ENCODE results near the gene PPP1CA.
A peak's percentile ranks its signal among the peaks of the same experiment; 100 is the strongest.

The PPP1CA gene

DNA sequence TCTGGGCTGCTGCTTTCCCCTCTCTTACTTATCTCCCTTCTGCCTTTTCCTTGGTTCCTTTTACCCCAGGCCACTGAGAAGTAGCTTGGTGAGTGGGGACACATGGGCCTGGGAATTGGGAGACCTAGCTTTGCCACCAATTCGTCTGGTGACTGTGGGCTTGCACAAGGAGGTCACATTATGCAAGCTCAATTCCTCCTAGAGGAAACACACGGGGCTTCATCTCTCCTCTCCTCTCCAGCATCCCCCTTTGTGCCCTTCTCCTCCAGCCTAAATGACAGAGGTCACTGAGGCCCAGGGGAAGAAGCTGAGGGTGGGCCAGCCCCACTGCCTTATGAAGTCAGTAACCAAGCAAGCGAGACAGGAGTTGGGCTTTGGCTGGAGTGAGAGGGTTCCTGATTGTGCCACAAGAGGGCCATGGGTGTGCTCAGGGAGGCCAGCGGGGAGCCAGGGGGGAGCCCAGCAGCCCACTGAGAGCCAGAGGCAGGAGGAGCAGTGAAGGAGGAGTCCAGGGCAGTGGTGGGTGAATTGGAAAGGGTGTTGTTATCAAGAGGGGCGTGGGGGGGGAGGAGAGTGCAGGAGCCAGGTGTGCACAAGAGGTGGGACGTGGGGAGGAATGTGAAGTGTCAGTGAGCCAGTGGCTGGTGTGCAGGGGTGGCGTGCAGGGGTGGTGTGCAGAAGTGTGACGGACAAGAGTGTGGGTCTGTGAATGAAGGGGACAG is 30.3 kb downstream of the PPP1CA start:
- DNase-seq = no peak

DNA sequence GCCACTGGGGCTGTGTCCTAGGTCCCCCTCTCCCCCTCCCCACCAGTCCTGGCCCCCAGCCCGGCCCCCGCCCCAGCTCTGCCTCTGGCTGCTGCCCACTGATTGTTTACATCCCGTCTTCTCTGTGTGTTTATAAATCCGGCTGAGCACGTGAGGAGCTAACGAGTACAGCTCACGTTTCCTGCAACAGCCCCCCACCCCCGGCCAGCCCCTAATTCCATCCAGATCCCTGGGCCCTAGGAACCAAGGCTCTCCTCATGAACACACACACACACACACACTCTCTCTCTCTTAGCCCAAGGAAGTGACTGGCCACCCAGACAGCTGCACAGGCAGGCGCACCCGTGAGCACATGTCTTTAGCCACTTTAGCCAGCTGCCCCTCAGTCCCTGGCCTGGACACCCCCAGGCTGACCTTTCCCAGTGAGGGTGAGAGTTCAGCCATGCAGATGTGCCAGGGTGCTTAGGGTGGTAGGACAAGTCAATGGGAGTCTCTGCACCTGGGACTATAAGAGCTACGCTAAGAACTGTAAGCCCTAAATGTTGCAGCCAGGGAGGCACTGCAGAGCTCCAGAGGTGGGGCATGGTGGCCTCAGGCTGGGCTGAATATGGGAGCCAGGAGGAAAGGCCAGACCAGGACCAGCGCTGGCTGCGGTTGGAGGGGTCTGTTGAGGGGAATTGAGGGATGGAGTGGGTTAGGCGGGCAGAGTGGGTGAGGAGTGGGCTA is 31.1 kb downstream of the PPP1CA start:
- DNase-seq = no peak

DNA sequence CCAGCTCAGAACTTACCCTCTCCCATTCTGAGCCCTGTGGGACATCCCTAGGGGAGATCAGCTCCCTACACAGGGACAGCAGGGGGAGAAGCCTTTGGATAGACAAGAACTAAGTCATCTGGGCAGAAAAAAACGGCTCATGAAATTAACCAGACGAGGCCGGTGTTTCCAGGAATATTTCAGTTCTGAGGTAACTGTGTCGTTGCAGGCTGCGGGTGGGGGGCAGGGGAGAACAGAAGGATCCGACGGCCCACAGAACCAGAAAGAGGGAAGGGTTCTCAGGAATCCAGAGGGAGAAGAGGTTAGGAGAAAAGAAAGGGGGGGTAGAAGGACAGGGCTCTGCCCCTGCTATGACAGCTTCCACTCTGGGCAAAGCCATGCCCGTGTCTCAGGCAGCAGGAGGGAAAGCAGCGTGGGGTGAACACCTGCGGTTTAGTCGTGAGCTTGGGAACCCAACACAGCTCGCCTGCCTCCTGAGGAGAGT is 31.8 kb downstream of the PPP1CA start:
- DNase-seq = no peak

DNA sequence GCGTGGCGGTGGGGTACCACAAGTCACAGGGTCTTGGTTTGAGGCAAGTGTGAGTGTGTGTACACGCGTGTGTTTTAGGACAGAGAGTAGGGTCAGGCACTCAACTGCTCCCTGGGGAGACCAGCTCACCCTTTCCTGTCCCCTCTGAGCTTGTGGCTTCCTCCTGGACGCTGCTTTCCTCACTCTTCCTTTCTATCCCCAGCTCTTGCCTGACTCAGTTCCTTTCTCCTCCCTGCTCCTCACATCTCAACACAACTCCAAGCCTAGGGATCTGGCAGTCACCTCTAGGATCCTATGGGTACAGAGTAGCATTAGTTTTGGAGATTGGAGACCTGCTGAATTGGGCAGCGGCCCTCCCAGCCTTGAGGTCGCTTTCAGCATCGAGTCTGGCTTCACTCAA is 32.4 kb downstream of the PPP1CA start:
- DNase-seq = no peak

DNA sequence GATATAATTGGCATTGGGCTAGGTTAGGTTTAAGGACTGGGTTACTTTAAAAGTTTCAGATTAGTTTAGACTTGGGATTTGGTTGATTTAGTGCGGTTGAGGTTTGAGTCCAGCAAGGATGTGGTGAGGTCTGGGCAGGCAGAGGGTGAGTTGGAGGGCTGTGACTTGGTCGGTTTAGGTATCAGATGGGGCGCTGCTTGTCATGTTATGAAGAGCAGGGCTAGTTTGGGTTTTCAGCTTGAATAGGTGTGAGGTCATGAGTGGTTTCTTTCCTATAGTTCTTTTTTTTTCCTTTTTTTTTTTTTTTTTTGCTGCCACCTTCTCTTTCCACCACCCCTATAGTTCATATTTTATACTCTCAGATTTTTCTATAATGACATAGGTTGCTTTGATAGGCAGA is 33.0 kb downstream of the PPP1CA start:
- DNase-seq = no peak

DNA sequence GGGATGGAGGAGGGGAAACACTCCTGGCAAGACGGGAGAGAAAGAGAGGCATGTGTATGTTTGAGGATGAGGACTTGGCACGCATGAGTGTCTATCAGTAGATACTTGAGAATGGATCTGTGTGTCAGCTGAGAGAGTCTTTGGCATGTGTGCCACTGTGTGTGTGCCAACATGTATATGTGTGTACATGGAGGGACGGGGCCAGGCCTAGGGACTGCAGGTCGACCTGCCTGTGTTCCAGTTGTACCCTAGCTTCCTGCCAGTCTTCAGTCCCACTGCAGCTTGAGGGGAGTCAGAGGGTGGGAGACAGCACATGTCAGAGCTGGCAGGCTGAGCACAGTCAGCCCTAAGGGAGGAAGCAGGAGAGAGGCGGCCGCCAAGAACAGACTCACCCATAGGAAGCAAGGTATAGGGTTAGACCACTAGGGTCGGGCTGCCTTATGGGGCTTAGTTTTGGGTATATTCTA is 33.9 kb downstream of the PPP1CA start:
- no peak for DNase-seq

DNA sequence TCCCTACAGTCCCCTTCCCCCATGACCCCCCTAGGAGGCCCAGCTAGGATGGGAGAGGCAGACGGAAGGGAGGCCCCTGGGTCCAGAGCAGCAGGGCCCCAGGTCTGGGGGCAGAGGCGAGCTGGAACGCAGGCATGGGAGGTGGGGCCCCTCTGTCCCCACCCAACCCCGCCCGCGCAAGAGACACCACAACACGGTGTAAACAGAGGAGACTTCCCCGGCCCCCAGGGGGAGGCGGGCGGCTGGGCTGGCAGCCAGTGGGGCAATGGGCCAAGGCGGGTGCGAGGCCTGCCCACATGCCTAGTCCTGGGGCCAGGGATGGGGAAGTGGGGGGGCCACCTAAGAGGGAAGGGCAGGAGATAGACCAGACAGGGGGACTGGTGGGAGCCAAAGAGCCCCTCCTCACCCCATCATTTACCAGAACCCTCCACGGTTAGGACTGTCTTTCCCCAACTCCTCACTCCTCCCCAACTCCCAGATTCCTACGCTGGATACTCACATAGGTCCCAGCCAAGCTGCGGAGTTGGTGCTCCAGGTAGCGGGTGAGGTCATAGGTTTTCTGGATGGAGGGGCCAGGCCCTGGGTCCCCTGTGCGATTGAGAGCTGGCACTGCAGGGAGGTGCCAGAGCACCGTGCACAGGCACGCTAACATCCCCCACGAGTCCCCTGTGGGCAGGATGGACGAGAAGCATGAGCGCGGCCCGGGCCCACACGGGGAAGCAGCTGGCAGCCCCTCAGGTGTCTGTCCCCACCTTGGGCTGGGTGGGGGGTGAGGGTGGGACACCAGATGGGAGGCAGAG is 34.5 kb downstream of the PPP1CA start:
- no peak for DNase-seq

DNA sequence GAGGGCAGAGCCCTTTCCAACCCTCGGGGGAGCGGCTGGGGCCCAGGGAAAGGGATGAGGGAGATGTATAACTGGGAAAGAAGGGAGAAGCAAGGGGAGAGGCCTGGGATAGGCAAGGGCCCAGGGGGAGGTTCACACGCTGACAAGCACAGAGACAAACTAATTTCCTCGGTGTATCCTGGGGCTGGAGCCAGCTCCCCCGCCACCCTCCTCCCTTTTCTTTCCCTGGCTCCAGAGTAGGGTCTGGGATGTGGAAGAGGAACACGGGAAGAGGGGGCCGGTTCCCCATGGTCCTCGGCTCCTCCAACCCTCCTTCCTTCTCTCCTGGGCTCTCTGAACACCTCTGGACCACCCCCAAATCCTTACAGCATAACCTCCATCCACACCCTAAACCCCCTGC is 35.1 kb downstream of the PPP1CA start:
- no peak for DNase-seq

DNA sequence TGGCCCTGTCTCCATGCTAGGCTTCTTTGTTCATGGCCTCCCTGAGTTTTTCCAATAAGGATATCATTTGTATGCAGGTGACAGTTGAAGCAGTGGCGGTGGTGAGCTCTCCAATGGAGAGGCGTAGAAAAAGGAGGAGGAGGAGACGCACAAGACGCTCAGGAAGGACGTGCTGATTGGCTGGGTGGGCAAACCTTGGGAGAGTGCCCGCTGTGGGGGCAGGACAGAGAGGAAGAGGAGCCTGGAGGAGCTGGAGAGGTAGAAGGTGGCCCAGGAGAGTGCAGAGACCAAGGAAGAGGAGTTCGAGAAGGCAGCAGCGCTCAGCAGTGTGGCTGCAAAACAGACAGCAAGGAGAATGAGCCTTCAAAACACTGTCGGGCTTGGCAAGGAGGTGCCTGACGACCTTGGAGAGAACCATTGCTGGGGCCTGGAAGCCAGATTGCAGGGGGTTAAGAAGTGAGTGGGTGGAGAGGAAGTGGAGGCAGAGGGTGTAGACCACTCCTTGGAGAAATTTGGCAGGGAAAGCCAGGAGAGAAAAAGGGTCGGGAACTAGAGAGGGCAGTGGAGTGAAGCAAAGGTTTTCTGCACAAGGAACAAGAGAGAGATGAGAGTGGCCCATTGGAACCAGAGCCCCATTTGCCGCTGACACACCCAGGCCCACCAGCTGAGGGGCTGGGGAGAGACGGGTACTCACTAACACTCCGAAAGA is 35.8 kb downstream of the PPP1CA start:
- DNase-seq = peak in 1 of 51 donors; percentile 23

DNA sequence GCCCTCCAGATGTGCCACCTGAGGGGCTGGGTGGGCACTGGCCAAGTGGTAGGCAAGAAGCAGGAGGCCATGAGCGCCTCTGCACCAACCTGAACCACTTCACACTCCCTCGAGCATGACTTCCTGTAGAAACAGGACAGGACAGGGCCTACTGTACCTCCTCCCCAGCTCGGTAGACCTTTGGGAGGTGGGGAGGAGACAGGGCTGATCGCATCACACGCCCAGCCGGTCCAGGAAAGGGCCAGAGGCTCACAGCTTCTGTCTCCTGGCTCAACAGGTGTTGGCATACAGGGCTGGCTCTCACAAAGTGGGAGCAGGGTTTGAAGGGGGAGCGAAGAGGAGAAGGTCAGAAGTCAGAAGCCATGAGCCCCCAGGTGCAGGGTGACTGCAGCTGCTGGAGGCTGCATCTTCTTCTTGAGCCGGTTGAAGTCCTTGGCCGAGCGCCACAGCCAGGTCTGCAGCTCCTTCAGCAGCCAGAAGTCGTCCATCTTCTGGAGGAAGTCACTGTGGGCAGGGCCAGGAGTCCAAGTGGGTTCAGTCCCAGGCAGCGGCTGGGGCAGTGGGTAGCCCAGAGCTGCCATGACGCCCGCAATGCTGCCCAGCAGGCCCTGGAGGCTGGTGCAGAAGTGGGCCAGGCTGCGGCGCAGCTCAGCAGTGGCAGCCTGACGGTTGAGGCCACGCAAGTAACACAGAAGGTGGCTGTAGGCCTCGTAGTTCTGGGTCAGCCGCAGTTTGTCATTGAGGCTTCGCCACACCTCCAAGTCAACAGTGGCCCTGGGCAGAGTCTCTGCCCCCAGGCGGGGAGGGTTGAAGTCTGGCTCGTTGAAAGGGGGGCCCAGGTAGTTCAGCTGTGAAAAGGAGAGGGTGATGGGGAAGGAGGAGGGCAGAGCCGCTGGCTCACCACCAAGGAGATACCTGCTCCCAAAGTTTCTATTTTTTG is 36.6 kb downstream of the PPP1CA start:
- no peak for DNase-seq

DNA sequence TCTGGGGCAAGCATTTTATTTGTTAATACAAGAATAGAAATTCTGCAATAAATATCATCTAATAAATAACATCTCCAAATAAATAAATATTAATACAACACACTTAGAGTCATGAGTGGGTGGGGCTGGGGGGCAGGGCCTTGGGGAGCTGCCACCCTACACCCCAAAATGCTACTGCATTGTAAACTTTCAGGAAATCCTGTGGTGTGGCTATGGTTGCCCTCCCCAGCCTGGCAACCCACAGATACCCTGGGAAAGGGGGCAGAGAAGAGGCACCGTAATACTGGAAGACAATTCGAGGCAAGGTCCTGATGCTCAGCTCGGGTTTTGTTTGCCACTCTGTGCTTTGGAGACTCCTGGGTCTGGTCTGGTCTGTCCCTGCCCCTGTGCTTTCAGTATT is 37.5 kb downstream of the PPP1CA start:
- no peak for DNase-seq

DNA sequence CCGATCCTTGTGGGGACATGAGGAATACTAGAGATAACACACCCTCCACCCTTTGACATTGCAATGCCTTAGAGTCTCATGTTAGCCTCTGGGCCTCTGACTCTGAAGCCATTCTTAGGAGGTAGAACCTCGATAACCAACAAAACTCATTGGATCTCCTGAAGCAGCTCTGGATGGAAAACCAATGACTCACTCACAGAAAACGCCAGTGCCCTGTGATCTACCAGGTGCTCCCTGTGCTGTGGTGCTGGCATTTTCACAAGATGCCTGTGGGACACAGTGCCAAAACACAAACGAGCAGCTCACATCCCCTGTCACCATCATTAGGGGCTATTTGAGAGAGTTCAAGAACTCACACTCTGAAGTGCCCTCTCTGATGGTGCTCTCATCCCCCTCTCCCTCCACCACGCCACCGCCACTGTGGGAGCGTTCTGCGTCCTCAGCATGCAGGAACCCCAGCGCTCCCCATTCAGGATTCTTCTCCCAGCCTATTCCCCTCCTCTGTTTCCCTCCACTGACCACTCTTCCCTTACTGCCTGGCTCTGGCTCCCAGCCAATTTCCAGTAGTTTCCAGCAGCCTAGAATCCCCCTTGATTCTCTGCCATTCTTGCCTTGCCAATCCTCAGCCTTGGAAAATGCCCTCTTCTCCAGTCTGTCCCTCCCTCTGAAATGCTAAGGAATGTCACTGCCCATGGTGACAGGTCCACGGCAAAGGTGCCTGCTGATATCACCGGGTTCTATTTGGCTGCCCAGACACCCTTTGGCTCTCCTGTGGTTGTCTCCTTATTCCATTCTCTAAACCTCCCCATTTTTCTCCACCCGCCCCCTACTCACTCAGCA is 43.6 kb downstream of the PPP1CA start:
- DNase-seq = no peak

DNA sequence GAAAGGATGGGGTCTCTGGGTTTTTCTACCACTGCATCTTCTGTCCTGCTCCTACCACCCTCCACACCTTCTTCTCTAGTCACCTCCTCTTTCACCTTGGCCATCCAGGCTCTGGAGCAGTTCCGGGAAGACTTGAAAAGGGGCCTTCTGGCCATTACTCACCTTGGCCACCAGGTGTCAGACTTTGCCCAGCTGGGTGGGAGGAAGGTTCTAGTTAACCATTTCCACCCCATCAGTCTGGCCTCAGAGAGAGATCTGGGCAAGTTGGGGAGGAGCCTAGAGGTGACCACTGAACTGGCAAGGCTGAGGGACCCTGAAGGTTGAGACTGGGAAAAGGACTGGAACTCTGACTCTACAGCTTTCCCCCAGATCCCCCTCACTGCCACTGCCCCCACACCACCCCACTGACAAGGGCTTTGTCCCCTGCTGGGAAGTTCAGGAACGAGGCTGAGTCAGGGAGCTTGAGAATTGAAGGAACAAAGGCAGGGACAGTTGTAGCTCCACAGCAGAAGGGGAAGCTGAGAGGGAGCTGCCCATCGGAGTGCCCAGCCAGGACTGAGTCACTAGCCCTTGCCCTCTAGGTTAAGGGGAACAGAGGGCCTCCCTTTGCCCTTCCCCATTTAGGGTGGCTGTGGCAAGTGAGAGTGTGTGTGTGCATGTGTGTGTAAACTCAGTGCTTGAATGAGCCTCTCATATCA is 44.6 kb downstream of the PPP1CA start:
- peak in 26 of 51 donors; percentile 14 to 71 (median 44) for DNase-seq

DNA sequence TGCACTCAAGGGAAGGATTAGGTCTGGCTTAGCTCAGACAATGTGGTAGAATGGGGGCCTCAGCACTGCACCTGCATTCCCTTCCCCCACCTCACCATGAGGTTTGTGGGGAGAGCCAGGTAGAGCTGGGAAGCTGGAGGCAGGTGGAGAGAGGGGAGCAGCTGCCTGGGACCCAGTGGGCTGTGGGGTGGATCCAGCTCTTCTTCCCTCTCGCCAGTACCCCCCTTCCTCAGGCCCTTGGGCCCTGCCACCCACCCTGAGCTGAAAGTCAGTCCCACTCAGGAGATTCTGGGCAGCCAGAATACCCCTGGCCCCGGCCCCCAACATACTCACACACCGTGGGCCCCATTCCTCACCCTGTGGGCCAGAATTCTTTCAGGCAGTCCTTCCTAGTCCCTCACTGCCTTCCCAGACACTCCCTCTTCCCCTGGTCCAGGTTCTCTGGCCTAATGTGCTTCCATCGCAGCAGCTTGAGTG is 45.2 kb downstream of the PPP1CA start:
- no peak for DNase-seq

DNA sequence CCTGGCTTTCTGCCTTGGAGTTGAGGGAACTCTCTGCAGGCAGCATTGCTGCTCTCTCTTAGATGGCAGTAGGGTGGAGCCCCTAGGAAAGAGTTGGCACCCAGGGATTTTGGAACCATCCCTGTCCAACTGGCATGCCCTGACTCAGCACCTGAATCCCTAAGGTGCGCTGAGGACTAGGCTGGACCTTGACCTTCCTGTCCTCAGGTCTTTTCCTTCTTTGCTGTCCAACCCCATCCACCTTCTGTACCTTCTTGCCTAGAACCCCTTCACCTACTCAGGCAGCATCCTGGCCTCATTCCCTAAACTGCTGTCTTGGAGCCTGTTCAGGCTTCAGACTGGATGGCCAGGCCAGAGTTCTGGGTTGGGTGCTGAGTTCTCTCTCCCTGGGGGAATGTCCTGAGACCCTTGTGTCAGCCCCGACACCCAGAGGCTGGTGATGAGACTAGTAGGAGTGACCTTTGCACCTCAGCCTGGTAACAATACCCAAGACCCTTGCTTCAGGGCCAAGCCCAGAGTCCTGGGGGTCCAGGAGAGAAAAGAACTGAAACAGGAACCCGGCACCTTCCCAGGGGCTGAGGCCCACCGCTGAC is 45.8 kb downstream of the PPP1CA start:
- DNase-seq = no peak

DNA sequence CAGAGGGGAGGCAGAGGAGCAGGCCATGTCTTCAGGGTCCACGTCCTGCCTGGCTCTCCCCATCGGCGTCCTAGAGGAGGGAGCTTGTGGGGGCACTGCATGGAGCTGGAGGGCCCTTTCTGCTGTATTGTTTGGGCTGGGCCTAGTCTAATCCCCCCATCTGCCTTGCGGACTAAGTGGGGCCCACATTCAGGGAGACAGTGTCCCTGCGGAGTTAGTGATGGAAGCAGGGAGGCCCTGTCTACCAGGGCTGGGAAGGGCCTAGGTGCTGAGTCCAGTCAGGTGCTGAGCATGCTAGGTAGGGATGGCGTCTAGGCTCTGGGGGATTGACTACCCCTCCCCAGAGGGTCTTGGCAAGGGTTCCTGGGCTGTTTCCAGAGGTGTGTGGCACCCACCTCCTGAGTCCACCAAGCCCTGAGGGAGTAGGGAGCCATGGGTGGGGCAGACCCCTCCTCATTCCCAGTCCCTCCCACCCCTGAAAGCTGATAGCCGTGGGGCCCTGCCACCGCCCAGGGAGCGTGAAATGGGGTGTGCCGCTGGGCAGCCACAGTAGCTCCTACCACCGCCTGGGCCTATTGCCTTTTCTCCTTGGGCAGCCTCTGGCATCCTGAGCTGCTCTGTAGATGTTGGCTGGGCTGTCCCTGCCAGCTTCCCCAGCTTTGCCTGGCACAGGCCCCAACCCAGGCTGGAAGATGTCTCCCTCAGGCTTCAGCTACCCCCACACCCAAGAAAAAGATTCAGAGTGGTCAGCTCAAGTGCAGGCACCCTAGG is 46.5 kb downstream of the PPP1CA start:
- peak in 5 of 51 donors; percentile 14 to 38 (median 21) for DNase-seq
